Fibroblast of peridontal ligament (primary cell): Measurements from ENCODE around the gene INTS4.
"Not testable (repeated sequence)": the region's sequence is repeated elsewhere in the genome, so short reads cannot be mapped to it uniquely, and the experiment has no call there.

ENCODE experiments used
- DNase-seq: peaks from one replicate; pipeline ENCODE4 v3.0.0-alpha.2; 2010; ENCODE audit errors: extremely low read depth

Gene INTS4

DNA sequence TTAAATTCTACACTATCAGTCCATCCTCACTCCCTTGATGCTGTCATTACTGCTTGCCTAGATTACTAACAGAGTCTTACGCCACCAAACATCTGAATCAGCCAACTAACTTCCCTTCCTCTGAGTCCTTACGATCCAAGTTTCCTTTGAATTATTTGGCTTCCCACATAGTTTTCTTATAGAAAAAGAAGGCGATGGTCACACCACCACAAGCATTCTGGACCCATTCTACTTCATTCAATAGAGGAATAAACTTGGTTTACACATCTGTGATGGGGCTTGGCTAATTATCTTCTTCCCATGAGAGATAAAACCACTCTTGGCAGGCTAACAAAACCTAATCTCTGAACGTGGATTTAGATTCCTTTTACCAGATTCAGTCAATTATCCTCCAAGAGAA, 35.0 kb downstream of the INTS4 start:
- DNase-seq, result peak; percentile 92

GRCh38 chr11:77958583-77959177, 35.8 kb downstream of the INTS4 start:
- DNase-seq, result not testable (repeated sequence)

DNA sequence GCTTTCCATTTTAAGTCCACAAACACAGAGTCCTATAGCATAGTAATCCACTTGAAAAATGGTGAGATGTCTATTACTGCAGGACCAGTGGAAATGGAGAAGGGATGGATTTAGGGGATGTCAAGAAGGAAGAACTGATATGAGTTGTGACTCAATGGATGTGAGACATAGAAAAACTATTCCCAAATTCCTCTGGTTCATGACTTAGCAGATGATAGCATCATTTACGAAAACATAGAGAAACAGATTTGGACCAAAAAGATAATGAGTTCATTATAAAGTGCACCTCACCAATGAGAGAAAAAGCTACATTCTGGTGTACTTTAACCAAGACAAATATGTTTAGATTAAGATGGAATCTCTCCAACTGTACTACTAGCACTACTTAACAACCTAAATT, 51.2 kb downstream of the INTS4 start:
- DNase-seq, result peak; percentile 49

DNA sequence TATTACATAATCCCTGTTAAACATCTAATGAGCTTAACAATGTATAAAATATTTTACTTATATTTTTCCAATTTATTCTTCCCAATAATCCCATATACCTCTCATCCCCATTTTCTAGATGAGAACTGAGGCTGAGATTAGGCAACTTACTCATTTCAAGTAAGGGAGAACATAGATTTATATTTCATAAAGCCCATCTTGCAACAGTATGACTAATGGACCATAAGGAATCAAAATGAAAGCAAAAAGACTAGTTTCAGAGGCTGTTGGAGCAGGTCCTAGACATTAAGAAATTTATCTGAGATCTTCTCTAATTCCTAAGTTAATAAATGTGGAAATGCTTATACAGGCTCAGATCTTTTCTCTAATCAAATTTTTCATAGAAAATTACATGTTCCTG, 52.0 kb downstream of the INTS4 start:
- DNase-seq, result peak; percentile 44

- not testable (repeated sequence) for DNase-seq
Measured at GRCh38 chr11:77933596-77933995, 60.9 kb downstream of the INTS4 start.

DNA sequence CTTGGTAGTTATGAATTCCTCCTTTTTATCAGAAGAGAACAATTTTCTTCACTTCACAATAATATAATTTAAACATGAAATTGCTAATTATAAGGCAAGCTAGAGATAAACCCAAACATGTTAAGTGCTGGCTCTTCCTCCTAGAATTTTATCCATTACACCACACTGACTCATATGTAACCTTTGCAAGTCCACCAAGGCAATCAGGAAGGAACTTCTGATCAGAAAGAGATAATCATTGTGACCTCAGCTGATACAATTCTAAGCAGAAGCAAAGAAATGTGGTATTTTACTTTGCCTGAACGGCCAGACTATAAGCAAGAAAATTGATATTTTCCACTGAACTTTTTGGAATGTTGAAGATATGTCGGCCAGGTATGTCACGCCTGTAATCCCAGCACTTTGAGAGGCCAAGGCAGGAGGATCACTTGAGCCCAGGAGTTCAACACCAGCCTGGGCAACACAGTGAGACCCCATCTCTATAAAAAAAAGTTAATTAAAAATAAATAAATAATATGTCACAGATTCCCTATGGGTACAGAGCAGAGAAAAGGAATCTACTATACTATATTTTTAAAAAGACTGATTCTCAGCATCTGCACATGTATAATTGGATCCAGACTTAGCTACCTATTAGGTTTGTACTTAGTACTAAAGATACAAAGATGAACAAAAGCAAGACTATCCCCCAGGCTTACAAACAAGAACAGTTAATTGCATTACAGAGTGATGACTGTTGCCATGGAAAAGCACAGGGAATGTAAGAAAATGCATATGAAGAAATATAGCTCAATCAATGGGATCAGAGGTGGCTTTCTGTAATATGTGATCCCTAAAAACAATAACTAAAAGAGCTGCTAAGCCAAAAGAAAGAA, 63.9 kb downstream of the INTS4 start:
- peak; percentile 23 for DNase-seq

DNA sequence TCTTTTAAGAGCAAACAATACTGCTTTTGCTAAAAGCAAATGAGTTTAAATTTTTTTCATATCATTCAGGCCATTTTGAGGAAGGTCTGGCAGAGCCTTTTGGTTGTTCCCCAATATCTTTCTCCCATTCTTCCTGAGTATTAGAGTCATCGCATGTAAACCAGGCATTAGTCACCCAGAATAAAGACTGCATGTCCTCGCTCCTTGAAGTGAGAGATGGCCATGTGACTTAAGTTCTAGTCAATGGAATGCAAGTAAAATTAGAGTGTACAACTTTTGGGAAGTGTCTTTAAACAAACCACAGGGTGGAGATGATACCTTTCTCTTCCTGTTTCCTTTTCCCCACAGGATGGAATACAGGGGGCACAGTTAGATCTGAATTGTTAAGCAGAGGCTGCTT, 76.8 kb downstream of the INTS4 start:
- DNase-seq, result not testable (repeated sequence)

- DNase-seq, result peak; percentile 87
Measured at GRCh38 chr11:77914307-77914791, 80.1 kb downstream of the INTS4 start.

DNA sequence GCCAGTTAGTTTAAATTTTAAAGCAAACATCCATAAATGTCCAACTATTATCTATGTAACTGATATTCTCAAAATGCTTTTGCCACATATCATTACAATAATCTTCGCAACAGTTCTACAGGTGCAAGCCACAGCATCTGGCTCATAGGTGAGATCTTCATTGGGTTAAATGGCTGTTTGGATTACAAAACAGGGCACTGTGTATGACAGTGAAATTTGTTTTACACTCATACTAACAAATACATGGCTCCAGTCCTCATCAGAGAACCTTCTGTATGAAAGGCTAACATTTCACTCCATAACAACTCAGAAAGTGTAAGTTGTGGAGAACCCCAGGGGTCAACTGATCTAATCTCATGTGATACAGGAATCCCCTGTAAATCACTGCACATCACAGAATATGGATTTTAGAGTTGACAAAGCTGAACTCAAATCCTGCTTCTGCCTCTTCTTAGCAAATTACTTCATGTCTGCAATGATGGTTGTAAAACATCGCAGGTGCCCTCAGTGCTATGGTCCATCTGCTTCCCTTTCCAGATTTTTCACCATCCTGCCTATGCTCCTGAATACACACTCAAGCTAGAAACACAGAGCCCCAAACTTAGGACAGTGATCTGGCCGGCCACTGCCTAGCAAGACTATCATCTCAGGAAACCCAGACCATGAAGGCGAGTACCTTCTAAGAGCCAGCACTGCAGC, 80.7 kb downstream of the INTS4 start:
- DNase-seq, result peak; percentile 18

DNA sequence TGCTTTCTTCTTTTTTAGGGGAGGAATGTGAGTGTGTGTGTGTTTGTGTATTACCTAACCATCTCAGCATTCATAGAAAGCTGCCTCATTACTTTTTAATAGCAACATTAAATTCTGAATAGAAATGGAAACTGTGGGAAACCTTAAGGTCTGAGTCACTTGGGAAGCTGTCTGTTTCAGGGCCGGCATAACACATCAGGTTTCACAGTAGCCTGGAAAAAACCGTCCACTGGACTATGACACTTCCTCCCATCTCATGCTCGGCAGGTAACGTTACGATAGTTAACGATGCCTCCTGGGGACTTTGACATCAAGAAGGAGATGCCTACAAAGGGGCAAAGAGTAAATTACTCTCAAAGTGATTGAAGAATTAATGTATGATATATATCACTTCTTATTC, 83.6 kb downstream of the INTS4 start:
- DNase-seq, result not testable (repeated sequence)

- DNase-seq, result no peak
Measured at GRCh38 chr11:77909277-77909676, 85.2 kb downstream of the INTS4 start.

DNA sequence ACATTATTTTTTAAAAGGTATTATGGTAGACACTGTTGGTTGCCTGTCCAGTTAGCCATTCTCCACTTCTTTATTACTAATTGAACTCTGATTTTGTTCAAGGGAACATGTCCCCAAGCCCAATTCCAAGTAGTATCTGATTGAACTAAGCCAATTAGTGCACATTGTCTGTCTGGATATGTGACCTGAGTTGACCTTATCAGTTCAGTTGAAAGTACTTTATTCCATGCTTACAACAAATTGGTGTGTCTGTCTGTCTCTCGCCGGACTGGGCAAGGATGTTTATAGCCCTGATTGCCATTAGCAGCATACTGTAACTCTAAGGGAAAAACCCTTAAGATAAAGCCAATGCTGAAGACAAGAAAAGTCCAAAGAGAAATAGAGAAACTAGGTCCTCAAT, 85.6 kb downstream of the INTS4 start:
- no peak for DNase-seq

DNA sequence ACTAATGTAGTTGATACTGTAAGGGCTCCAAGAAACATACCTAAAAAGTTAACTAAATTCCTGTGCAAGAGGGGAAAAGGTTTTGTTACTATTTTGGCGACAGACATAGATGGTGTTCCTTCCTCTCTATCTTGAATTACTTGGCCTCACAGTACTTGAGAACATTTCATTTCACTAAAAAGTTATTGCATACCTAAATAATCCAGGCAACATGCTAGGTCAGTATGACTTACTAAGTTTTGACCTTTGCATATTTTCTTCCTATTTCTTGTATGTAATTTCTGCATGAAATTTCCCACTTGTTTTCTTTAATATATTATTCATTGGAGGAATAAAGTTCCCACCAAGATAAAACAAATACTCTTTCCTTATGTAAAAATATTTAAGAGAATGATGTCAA, 99.5 kb downstream of the INTS4 start:
- DNase-seq, result not testable (repeated sequence)

DNA sequence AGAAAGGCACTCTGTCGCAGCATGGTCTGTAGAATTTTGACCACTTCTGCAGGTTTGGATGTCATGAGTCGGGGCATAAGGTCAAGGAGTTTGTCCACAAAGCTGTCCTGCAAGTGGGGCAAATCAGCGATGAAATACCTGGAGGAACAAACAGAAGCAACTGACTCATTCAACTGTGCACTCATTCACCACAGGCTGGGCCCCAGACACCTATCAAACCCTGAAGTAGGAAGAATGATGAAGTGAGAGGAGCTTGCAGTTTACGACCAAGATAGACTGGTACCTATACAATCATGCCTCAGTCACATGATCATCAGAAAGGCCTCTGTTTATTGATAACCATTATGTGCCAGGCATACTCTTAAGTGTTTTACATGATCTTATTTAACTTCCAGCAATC, 102.8 kb downstream of the INTS4 start:
- not testable (repeated sequence) for DNase-seq

DNA sequence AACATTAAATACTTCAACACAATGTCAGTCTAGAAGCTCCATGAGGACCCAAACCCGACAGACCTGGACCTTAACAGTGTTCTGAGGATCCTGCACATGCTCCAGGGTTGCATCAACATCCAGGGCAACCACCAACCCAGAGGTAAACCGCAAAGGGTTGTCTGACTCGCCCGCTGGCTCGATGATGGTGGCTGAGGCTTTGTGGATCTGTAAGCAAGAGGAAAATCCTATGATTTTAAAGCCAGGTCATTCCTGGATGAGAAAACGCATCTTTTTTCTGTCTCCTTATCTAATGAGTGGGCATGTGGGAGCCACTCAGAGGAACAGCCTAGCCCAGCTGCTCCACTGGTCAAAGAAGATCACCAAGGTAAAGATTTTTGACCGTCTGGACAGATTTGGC, 103.2 kb downstream of the INTS4 start:
- not testable (repeated sequence) for DNase-seq

- DNase-seq, result peak; percentile 73
Measured at GRCh38 chr11:77890619-77891056, 103.8 kb downstream of the INTS4 start.

- DNase-seq, result not testable (repeated sequence)
Measured at GRCh38 chr11:77890100-77890614, 104.3 kb downstream of the INTS4 start.

GRCh38 chr11:77889045-77889444, 105.4 kb downstream of the INTS4 start:
- DNase-seq, result not testable (repeated sequence)

GRCh38 chr11:77886401-77886800, 108.1 kb downstream of the INTS4 start:
- no peak for DNase-seq

GRCh38 chr11:77884829-77885190, 109.7 kb downstream of the INTS4 start:
- DNase-seq, result no peak

DNA sequence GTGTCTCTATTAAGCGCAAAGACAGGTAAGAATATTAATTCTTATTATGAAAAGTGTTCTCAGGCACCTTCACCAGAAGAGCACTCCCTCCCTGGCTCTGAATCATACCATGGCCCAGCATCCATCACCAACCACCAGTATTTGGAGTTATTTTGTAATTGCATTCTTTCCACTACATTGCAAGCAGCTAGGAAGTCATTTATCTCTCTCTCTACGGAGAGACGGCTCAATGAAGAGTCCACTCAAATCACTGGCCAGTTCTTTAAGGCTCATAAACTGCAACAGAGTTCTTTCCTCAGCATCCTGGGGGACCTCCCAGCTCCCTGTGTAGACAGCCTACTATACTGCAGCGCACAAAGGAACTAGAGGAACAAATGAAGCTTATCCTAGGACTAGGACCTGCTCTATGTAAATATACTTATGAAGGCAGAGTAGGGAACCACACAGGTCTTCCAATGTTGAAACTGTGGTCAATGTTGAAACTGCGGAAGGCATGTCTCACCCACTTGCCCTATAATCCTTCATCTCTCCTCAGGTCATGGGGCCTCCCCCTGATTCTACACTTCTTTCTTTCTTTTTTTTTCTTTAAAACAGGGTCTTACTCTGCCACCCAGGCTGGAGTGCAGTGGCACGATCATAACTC, 110.2 kb downstream of the INTS4 start:
- peak; percentile 81 for DNase-seq

GRCh38 chr11:77883775-77884174, 110.7 kb downstream of the INTS4 start:
- no peak for DNase-seq
